ENCODE measurements around the gene STRADB. TPM values are rescaled to one million over a fixed set of nuclear protein-coding genes. Genes with fewer than 3 reads are reported as not detected.

The STRADB gene
- total RNA-seq, 4 donors from 2014 or later: 5.4 to 27.2 (median 22.0) TPM

DNA sequence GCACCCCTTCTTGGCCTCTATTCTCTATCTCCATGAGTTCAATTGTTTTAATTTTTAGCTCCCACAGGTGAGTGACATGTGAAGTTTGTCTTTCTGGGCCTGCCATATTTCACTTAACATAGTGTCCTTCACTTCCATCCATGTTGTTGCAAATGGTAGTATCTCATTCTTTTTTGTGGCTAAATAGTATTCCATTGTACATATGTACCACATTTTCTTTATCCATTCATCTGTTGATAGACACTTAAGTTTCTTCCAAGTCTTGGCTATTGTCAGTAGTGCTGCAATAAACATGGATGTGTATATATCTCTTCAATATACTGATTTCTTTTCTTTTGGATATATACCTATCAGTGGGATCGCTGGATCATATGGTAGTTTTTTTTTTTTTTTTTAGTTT, 9.0 kb downstream of the STRADB start:
- Histone ChIP-seq H3K9me3 (no peaks in the 10 kb centered on the region), H3K27ac (no peak overlapping the region), H3K27me3 (no peaks in the 10 kb centered on the region), H3K36me3 (no peaks in the 10 kb centered on the region), H3K4me3 (no peak overlapping the region), H3K4me1 (no peaks in the 10 kb centered on the region)
- TF ChIP-seq POLR2A (IDR thresholded peaks at IDR 0.05) (no peak), CTCF (IDR thresholded peaks at IDR 0.05) (no peak)
- DNase-seq: no peak
- intact Hi-C loops (cut with DNase I; ENCODE audit: low total_unique reads): no loop called here

- Histone ChIP-seq H3K4me1 (no peaks in the 10 kb centered on the region), H3K27me3 (no peaks in the 10 kb centered on the region), H3K27ac (peak overlapping the region; percentile 67 to 87), H3K9me3 (no peaks in the 10 kb centered on the region), H3K36me3 (no peaks in the 10 kb centered on the region), H3K4me3 (no peak overlapping the region)
- TF ChIP-seq POLR2A (IDR thresholded peaks at IDR 0.05) (no peak), CTCF (IDR thresholded peaks at IDR 0.05) (no peak)
- intact Hi-C loops (cut with DNase I; ENCODE audit: low total_unique reads): no loop called here
- no peak for DNase-seq
Observed at GRCh38 chr2:201464547-201464946, 13.0 kb downstream of the STRADB start.

DNA sequence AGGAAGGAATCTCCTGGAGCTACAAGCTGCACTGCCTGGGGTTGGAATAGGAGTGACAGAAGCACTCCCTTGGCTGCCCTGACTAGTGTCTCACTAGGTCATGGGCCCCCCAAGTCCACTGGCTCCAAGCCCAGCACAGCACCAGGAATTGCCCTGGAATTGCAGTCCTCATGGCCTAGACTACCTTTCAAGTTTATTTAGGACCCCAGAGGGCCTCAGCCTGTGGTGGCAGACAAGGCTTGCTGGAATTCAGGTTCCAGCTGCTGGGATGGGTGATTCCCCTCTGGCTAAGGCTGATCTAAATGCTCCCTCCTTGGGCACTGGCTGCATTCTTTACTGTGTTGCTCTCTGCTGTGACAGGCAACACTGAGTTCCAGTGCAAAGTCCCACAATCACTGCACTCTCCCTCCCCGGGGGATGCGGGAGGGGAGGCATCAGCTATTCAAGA, 14.0 kb downstream of the STRADB start:
- Histone ChIP-seq H3K36me3 (no peaks in the 10 kb centered on the region), H3K4me3 (no peak overlapping the region), H3K27ac (peak overlapping the region; percentile 67 to 87), H3K9me3 (no peaks in the 10 kb centered on the region), H3K4me1 (no peaks in the 10 kb centered on the region), H3K27me3 (no peaks in the 10 kb centered on the region)
- DNase-seq: no peak
- intact Hi-C loops (cut with DNase I; ENCODE audit: low total_unique reads): no loop called here
- no peak for TF ChIP-seq CTCF (IDR thresholded peaks at IDR 0.05)
- no peak for TF ChIP-seq POLR2A (IDR thresholded peaks at IDR 0.05)

- Histone ChIP-seq H3K27ac (peak overlapping the region; percentile 67 to 87), H3K4me1 (no peaks in the 10 kb centered on the region), H3K4me3 (no peak overlapping the region), H3K27me3 (no peaks in the 10 kb centered on the region), H3K36me3 (no peaks in the 10 kb centered on the region), H3K9me3 (no peaks in the 10 kb centered on the region)
- peak in 1 of 2 donors; percentile 32 for DNase-seq
- no peak for TF ChIP-seq POLR2A (IDR thresholded peaks at IDR 0.05)
- TF ChIP-seq CTCF (IDR thresholded peaks at IDR 0.05): no peak
- intact Hi-C loops (cut with DNase I; ENCODE audit: low total_unique reads): no loop called here
Observed at GRCh38 chr2:201466050-201466675, 14.6 kb downstream of the STRADB start.

DNA sequence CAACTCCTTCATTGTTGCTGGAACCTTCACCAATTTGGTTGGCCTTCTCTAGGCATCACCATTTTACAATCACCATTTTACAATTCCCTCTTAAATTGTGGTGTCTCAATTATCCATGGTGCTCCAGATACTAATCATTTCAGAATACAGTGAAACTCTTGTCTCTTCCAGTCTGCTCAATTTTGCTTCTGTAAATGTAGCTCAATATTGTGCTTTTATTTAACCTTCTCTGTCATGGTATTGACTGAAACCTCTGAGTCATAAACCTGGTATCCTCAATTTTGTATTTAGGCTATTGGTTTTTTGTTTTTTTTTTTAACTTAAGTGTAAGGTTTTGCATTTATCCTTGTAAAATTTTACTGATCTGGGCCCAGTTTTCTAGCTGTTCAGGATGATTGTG, 16.1 kb downstream of the STRADB start:
- intact Hi-C loops (cut with DNase I; ENCODE audit: low total_unique reads): no loop called here
- no peak for DNase-seq
- no peaks in the 10 kb centered on the region for H3K4me1 ChIP-seq
- H3K9me3 ChIP-seq: no peaks in the 10 kb centered on the region
- no peaks in the 10 kb centered on the region for H3K36me3 ChIP-seq
- H3K27ac ChIP-seq: peak overlapping the region in 1 of 2 donors; percentile 87
- TF ChIP-seq POLR2A (IDR thresholded peaks at IDR 0.05) (no peak), CTCF (IDR thresholded peaks at IDR 0.05) (no peak)
- H3K27me3 ChIP-seq: no peaks in the 10 kb centered on the region
- H3K4me3 ChIP-seq: no peak overlapping the region
